T1000 (cell line): ENCODE measurements around the gene PRKAR1B.

Experiments
- DNase-seq: peaks from one replicate; lab custom pipeline; 2025; ENCODE audit warnings: mixed read lengths; lab: John Stamatoyannopoulos, UW

PRKAR1B gene

GRCh38 chr7:603152-603951 is 123.7 kb downstream of the PRKAR1B start:
- no peak for DNase-seq

DNA sequence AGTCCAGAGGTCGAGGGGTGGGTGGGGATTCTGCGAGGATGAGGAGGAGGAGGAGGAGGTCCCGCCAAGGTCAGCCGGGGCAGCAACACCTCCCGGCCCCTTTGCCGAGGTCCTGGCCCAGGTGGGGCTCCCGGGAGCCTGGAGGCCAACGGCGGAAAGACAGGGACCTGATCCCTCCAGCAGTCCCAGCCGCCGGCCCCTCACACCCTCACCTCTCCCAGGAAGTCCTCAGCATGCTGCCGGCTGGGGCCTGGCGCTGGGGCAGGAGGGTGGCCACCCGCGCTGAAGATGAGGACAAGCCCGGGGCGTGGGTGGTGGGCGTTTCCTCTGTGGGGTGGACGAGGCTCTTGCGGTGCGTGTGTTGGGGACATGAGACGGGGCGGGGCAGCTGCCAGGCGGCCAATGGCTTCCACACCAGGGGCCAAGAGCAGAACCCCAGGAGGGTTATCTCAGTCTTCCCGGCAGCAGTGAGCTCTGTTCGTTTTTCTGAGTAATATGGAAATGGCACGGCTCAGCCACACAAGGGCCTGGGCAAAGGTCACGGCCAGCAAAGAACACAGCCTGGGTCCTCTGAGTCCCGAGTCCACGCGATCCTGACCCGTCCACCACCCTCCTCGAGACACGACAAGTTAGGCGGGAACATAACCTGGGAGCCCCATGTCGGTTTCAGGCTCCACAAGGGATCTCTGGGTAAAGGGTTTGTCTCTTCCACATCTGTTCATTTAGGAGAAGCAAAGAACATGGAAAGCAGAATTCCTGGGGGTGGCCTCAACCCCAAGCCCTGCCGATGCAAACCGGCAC is 124.5 kb downstream of the PRKAR1B start:
- DNase-seq, result no peak

- no peak for DNase-seq
Measured at GRCh38 chr7:601595-602340, 125.3 kb downstream of the PRKAR1B start.

DNA sequence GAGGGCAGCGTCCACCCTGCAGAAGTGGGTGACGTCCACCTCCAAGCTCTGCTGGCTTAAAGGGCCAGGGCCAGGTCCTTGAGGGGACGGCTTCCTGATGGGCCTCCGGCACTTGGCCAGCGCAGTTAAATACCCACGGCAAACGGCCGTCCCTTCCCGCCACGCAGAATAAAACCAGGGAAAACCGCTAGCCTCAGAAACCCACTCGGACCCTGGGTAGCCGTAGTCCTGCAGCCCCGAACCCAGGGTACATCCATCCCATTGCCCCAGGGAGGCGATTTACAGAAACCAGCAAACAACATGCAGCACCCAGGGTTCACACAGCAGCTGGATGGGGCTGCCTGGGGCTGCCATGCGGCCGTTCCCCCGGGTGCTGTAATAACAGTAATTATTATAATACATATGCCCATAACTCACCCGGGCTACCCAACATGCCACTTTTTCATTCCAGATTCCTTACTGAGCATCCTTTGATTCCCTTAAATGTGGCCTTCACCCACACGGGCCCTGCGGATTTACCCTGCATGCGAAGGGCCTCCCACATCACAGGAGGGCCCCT is 126.0 kb downstream of the PRKAR1B start:
- DNase-seq, result no peak

DNA sequence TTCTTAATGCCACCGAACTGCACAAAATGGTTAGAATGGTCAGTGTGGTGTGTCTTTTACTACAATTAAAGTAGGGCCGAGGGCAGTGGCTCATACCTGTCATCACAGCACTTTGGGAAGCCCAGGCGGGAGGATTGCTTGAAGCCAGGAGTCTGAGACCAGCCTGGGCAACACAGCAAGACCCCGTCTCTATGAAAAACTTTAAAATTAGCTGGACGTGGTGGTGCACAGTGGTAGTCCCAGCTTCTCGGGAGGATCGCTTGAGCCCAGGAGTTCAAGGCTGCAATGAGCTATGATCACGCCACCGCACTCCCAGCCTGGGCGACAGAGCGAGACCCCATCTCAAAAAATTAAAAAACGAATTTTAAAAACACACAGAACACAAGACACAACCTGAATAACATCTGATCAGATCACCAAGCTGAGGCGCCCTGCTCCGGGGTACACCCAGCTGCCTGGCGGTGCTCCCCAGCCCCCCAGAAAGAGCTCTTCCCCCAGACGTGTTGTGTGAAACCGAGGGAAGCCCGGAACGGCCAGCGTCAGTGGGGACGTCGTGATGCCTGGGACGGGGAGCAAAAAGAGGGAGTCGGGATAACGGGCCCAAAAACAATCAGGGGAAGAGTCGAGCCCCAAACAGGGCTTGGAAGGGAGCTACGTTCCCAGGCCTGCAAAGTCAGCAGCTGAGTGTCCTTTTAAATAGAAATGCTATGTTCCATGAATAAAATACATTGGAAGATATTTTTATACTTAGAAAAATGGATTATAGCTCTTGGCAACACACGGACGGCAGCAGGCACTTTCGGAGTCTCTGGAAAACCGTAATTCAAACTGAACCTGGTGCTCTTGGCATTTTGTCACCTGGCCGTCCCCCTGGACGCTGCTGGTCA is 126.7 kb downstream of the PRKAR1B start:
- DNase-seq, result no peak

GRCh38 chr7:598899-599298 is 128.2 kb downstream of the PRKAR1B start:
- no peak for DNase-seq

DNA sequence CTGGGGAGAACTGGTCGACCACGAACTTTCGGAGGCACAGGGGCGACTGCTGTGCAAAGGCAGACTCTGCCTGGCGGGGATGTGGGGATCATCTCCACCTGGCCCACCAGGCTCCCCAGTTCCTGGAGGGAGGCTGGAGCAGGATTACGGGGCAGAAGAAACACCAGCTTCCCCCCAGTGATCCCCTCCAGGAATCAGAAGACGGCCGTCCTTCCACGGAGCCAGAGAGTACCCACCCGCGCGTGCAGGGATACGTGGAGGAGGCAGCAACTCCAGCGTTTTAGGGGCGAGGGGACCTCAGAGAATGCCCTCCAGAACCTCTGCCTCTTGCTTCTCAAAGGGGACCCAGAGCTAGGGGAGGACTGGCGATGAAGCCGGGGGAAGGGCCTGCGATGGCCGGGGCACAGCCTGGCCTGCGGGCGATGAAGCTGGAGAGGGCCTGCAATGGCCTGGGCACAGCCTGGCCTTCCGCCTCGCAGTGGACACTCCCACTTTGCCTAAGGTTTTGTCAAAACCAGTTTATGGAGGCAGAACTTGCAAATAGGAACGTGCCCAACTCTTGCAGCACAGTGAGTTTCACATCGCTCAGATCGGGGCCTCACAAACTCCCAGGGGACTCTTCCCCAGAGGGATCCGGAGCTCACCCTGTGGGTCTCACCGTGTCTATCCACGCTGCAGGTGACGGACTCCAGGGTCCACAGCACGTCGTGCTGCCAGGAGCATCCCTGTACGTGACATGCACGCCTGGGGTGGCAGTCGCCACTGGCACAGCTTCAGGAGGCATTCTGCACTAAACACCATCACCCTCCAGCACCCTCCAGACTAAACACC is 129.5 kb downstream of the PRKAR1B start:
- no peak for DNase-seq

DNA sequence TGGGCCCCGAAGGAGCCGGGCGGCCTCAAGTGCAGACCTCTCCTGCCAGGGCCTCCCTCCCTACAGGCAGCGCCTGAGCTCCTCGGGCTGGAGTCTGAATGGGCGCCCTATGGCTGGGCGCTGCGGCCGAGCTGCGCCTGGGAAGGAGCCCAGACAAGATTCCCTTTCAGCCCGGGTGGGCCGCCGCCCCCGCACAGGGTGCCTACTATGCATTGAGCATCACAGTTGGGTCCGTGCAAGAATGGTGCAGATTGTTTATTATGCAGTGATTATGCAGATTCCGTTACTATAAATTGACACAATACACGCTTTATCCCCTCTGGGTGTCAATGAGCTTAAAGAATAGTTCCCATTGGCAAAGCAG is 130.3 kb downstream of the PRKAR1B start:
- DNase-seq, result no peak

DNA sequence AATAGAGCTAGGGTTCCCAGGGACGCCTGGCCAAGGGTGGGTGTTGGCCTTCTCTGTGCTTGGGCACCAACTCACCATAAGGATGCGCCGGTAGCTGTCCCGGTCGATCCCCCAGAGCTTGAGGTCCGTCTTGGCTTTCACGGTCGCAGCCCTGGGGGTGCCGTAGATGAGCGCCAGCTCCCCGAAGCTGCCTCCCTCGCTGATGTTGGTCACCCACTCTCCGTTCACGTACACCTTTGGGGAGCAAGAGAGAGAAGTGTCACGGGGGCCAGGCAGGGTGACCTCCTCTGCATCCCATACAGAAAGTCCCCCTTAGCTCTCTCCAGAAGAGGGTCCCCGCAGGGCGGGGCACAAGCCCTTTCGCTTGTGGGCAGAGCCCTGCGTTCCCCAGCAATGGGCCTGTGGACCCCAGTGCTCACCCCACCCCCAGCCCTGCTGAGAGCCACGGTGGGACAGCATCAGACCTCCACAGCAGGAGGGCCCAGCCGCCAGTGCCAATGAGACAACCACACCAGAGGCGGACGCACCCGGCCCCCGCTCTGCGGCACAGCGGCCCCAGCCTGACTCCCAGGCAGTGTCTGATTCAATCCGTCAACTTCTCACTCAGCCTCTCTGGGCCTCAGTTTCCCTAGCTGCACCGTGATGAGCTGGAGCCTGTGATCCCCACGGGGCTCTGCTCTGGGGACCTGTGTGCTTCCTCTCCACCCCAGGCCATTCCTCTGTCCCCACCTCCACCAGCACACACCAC is 130.8 kb downstream of the PRKAR1B start:
- no peak for DNase-seq

DNA sequence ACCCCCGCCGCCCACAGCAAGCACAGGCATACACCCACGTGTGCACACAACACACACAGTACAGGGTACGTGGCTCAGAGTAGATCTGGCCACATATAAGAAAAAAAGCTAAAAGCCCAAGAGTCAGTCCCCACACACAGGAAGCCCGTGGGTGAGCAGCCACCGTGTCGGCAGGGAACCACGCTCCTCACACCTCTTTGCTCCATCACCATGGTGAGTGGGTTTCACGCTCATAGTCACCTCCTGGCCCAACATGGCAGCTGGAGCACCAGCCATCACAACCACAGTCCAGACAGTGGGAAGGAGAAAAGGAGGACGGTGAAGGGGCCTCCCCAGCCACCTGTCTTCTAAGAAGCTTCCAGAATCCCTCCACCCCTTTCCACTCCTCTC is 131.5 kb downstream of the PRKAR1B start:
- DNase-seq, result no peak

DNA sequence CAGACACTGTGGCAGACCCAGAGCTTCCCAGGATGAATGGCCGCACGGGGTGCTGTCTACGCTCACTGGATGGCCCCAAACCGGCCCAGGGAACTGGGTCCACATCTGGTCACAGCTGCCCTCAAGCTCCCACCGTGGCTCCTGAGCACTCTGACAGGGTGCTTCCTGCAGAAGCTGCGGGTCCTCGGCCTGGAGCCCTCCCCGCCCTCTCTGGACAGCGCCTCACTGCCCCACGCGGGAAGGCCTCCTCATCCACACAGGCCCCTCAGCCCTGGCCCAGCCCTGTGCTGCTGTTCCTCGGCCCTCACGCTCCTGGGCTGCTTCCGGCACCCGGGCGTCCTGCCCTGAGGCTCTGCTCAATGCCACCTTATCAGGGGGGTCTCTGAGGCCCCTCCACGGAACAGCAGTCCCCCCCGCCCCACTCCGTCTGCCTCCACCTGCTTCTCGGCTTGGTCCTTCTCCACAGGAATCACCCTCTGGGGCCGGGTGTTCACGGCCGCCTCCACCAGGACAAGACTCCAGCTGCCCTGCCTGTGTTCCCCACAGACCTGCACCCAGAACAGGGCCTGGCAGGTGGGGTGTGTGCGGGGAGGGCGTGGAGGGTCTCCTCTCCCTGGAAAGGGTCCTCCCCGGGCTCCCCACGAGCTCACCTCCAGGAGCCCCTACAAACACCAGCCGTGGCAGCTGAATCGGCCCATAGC is 132.0 kb downstream of the PRKAR1B start:
- DNase-seq, result no peak

DNA sequence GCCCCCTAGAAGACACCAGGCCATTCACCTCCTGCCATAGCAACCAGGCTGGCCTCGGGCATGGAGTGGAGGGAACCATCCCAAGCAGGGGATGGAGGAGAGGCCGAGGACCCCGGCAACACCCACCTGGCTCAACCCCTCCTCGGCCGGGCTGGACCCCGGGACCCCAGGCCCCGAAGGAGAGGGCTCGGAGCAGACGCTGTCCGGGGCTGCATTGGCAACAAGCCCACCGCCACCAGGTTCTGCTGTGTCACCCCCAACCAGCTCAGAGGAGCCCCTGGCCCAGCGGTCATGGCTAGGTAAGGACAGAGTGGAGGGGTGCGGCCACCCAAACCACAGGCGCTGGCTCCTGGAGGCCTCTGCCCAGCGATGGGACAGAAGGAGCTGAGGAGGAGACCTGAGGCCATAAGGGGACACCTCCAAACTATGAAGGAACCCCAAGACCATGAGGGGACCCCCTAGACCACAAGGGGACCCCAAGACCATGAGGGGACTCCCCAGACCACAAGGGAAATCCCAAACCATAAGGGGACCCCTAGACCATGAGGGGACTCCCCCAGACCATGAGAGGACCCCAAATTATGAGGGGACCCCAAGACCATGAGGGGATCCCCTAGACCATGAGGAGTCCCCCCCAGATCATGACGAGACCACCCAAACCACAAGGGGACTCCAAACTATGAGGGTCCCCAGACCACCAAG is 132.7 kb downstream of the PRKAR1B start:
- DNase-seq, result no peak

GRCh38 chr7:593324-594115 is 133.6 kb downstream of the PRKAR1B start:
- DNase-seq, result no peak

DNA sequence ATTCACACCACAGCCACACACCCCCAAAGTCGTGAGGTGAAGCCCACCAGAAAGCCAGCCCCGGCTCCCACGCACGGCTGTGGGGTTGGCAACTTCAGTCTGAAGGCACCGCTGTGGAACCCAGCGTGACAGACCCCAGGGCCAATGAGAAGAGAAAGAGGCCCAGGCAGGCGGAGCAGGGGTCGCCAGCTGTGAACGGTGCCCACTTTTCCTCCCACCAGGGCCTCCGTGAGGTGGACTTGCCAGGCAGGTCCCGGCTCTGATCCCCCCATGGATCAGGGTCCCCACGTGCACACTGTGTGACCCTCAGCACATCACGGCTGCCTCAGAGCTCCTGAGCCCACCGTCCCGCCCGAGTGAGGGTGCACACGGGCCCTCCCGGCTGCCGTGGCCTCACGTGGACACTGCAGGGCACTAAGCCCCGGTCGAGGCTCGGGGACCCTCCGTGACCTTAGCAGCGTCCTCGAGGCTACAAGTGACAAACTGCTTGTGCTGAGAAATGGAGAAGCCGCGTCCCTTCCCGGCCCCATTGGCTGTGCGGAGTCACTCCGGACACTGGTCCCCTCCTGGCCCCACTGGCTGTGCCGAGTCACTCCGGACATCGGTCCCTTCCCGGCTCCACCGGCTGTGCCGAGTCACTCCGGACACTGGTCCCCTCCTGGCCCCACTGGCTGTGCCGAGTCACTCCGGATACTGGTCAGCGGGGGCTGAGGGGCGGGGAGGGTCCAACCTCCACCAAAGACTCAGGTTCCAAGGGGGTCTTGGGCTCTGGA is 135.0 kb downstream of the PRKAR1B start:
- DNase-seq, result no peak

DNA sequence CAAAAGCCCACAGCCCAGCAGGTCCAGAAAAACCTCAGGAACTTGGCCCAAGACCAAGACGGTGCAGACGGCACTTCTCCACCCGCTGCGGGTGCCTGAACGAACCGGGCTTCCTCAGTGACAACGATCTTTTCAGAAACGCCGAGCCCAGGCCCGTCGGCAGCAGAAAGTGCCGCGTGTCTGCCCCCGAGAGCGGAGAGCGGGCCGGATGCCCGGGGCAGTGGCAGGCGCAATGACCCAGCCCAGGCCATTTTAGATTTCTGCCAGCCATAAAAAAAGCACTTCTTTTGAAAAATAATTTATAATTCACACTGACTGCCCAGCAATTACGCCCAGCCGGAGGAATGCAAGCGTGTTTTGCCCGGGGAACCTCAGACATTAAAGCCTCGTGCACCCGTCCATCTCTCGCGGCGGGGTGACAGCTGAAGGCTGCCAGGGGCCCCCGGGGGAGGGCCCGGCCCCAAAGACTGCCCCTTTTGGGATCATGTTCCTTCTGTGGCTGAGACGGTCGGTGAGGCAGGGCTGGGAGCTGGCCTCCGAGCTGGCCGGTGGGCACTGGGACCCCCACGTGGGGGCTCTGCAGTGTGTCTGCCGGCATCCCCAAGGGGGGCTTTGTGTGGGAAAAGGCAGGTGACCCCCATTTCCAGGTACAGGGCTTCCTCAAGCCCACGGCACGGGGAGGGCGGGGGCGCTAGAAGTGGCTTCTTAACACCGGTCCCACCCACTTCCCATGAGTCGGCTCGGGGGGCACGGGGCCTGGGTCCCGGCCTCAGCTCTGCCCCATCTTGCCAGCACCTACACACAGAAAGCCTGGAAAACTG is 136.1 kb downstream of the PRKAR1B start:
- DNase-seq, result no peak
